CD14-positive monocyte (primary cell): ENCODE data around the gene PIM3. TPM values are rescaled to one million over a fixed set of nuclear protein-coding genes. Genes with fewer than 3 reads are reported as not detected.

Experiments
- DNase-seq, 3 donors: peaks; one replicate each; pipeline ENCODE4 v3.0.0-alpha.2; 2011 to 2022
- H2AFZ ChIP-seq: 2 replicates; pipeline ENCODE4 v1.6.0; 2012; ENCODE audit warnings: mild to moderate bottlenecking, low read depth, low read length, inconsistent platforms; ENCODE audit not compliant: insufficient read depth, poor library complexity, severe bottlenecking
- H3K27ac ChIP-seq, 2 donors: 1 replicate in 1 of 2; 2 replicates in 1 of 2; pipeline ENCODE4 v1.5.1; 2012 to 2013; ENCODE audit warnings: low read length in 2 of 2, control low read depth in 1 of 2, inconsistent platforms in 1 of 2, low read depth in 1 of 2, mild to moderate bottlenecking in 1 of 2
- H3K27me3 ChIP-seq, 2 donors: one replicate each; pipeline versions ENCODE4 v1.6.0 to v1.6.1; 2011 to 2013; ENCODE audit warnings: low read length in 2 of 2; ENCODE audit not compliant: control insufficient read depth in 2 of 2, insufficient read depth in 2 of 2
- H3K36me3 ChIP-seq, 2 donors: replicated peaks in 1 of 2; 1 replicate in 1 of 2; 2 replicates in 1 of 2; pipeline versions ENCODE4 v1.5.1 to v1.6.1; 2012 to 2013; ENCODE audit warnings: low read length in 2 of 2, control low read depth in 1 of 2, inconsistent platforms in 1 of 2, mild to moderate bottlenecking in 1 of 2; ENCODE audit not compliant: insufficient read depth in 2 of 2, control insufficient read depth in 1 of 2
- H3K4me1 ChIP-seq, 2 donors: 1 replicate in 1 of 2; 2 replicates in 1 of 2; pipeline versions ENCODE4 v1.5.1 to v1.6.1; 2012 to 2013; ENCODE audit warnings: low read length in 2 of 2, control low read depth in 1 of 2, inconsistent platforms in 1 of 2, mild to moderate bottlenecking in 1 of 2, moderate library complexity in 1 of 2; ENCODE audit not compliant: insufficient read depth in 2 of 2, control insufficient read depth in 1 of 2
- H3K4me2 ChIP-seq: replicated peaks from 2 replicates; pipeline ENCODE3; 2012; ENCODE audit warnings: low read length, moderate library complexity, mild to moderate bottlenecking; ENCODE audit not compliant: poor library complexity, severe bottlenecking; ENCODE audit errors: extremely low read depth
- H3K4me3 ChIP-seq, 3 experiments: fragments of 200-600 bp in 1 of 3; sonication (generic) in 1 of 3; replicated peaks in 1 of 3; 1 replicate in 2 of 3; 2 replicates in 1 of 3; pipeline ENCODE4 v1.5.1; 2011 to 2013; ENCODE audit warnings: low read length in 3 of 3, mild to moderate bottlenecking in 3 of 3, control low read depth in 2 of 3, low read depth in 2 of 3, inconsistent platforms in 1 of 3, moderate library complexity in 1 of 3
- H3K79me2 ChIP-seq: 2 replicates; pipeline ENCODE4 v1.6.0; 2012; ENCODE audit warnings: mild to moderate bottlenecking, control low read depth, inconsistent platforms, low read length, moderate library complexity; ENCODE audit not compliant: insufficient read depth
- H3K9ac ChIP-seq: 2 replicates; pipeline ENCODE4 v1.6.0; 2017; ENCODE audit warnings: low read length, mild to moderate bottlenecking; ENCODE audit not compliant: insufficient read depth, poor library complexity, severe bottlenecking
- H3K9me3 ChIP-seq, 2 donors: replicated peaks in 1 of 2; 1 replicate in 1 of 2; 2 replicates in 1 of 2; pipeline versions ENCODE4 v1.5.1 to v1.6.1; 2012 to 2013; ENCODE audit warnings: low read length in 2 of 2, control low read depth in 1 of 2; ENCODE audit not compliant: control insufficient read depth in 1 of 2, insufficient read depth in 1 of 2
- H4K20me1 ChIP-seq: 2 replicates; pipeline ENCODE4 v1.6.0; 2012; ENCODE audit warnings: mild to moderate bottlenecking, low read length, control low read depth, moderate library complexity; ENCODE audit not compliant: insufficient read depth
- H3K27ac Mint-ChIP-seq, 7 donors: one replicate each; pipeline ENCODE4 v1.8.0; 2020; ENCODE audit warnings: mild to moderate bottlenecking in 7 of 7, mixed read lengths in 7 of 7, moderate library complexity in 6 of 7, inconsistent platforms in 2 of 7
- H3K27me3 Mint-ChIP-seq, 3 donors: one replicate each; pipeline ENCODE4 v1.8.0; 2021 to 2022; ENCODE audit warnings: low read depth in 3 of 3, mild to moderate bottlenecking in 3 of 3, mixed read lengths in 3 of 3, moderate library complexity in 3 of 3, inconsistent platforms in 1 of 3
- H3K36me3 Mint-ChIP-seq, 2 donors: one replicate each; pipeline ENCODE4 v1.8.0; 2020; ENCODE audit warnings: mixed read lengths in 2 of 2, inconsistent platforms in 1 of 2, mild to moderate bottlenecking in 1 of 2
- H3K4me1 Mint-ChIP-seq: one replicate; pipeline ENCODE4 v1.8.0; 2020; ENCODE audit warnings: mild to moderate bottlenecking, mixed read lengths
- H3K4me3 Mint-ChIP-seq, 2 donors: one replicate each; pipeline ENCODE4 v1.8.0; 2020; ENCODE audit warnings: mild to moderate bottlenecking in 2 of 2, mixed read lengths in 2 of 2, moderate library complexity in 1 of 2
- H3K9me3 Mint-ChIP-seq, 7 donors: one replicate each; pipeline ENCODE4 v1.8.0; 2020 to 2022; ENCODE audit warnings: mixed read lengths in 7 of 7, mild to moderate bottlenecking in 6 of 7, moderate library complexity in 6 of 7, inconsistent platforms in 2 of 7
- WGBS: methylation state at CpG from one replicate; pipeline ENCODE4 v1.1.5; 2013; ENCODE audit warnings: missing lambda C conversion rate; ENCODE audit not compliant: insufficient coverage; 5-methylcytosine and 5-hydroxymethylcytosine counted together
- intact Hi-C, 2 donors: fragments of 100-400 bp; cut with micrococcal nuclease; formaldehyde crosslinking; loops; one replicate each; pipeline versions ENCODE4 v1.15.0 to v1.15.1; 2023
- polyA plus RNA-seq, 3 donors: library from polyadenylated mRNA; depleted of rRNA in 1 of 3; unstranded in 2 of 3; stranded (reverse) in 1 of 3; fragments of 300-500 nt in 2 of 3; fragments of >200 nt in 1 of 3; fragmentation: Illumina TruSeq in 2 of 3; gene quantifications; 1 replicate in 2 of 3; 2 replicates in 1 of 3; pipeline ENCODE4 v1.2.3, GENCODE V29; 2012 to 2021
- TF ChIP-seq, protein P1 (sequence below): fragments of 200-600 bp; IDR thresholded peaks from one replicate; pipeline ENCODE4 v1.8.0; 2022; ENCODE audit warnings: antibody characterized with exemption, mild to moderate bottlenecking

PIM3 gene
- polyA plus RNA-seq, 3 donors: 38.8 to 135 (median 40.4) TPM

GRCh38 chr22:49946612-49947295, 13.8 kb upstream of the PIM3 start:
- WGBS: 98% methylated on average over 17 of the region's 17 CpGs
- H3K4me3 ChIP-seq: no peak overlapping the region
- intact Hi-C loops: no loop called here
- H3K36me3 ChIP-seq: no peaks in the 10 kb centered on the region
- TF ChIP-seq, protein P1, sequence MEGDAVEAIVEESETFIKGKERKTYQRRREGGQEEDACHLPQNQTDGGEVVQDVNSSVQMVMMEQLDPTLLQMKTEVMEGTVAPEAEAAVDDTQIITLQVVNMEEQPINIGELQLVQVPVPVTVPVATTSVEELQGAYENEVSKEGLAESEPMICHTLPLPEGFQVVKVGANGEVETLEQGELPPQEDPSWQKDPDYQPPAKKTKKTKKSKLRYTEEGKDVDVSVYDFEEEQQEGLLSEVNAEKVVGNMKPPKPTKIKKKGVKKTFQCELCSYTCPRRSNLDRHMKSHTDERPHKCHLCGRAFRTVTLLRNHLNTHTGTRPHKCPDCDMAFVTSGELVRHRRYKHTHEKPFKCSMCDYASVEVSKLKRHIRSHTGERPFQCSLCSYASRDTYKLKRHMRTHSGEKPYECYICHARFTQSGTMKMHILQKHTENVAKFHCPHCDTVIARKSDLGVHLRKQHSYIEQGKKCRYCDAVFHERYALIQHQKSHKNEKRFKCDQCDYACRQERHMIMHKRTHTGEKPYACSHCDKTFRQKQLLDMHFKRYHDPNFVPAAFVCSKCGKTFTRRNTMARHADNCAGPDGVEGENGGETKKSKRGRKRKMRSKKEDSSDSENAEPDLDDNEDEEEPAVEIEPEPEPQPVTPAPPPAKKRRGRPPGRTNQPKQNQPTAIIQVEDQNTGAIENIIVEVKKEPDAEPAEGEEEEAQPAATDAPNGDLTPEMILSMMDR: no peak
- H3K27ac Mint-ChIP-seq: peak overlapping the region in 3 of 7 donors; percentile 35 to 94 (median 85)
- H2AFZ ChIP-seq: no peak overlapping the region
- no peak for DNase-seq
- H3K4me3 Mint-ChIP-seq: no peak overlapping the region
- peaks cover 8% of the 10 kb centered on the region for H3K4me1 Mint-ChIP-seq
- H3K27ac ChIP-seq: no peak overlapping the region
- H3K79me2 ChIP-seq: no peaks in the 10 kb centered on the region
- H3K9ac ChIP-seq: no peak overlapping the region
- peaks cover 19 to 28% of the 10 kb centered on the region in 2 donors for H3K4me1 ChIP-seq
- no peaks in the 10 kb centered on the region for H4K20me1 ChIP-seq
- H3K27me3 ChIP-seq: no peaks in the 10 kb centered on the region
- peaks cover 0 to 10% (median 4%) of the 10 kb centered on the region in 7 donors for H3K9me3 Mint-ChIP-seq
- H3K9me3 ChIP-seq: peaks cover 0 to 5% of the 10 kb centered on the region in 2 donors
- peaks cover 0 to under 1% (median 0%) of the 10 kb centered on the region in 3 donors for H3K27me3 Mint-ChIP-seq
- H3K36me3 Mint-ChIP-seq: peaks cover 0 to 4% of the 10 kb centered on the region in 2 donors
- no peak overlapping the region for H3K4me2 ChIP-seq

DNA sequence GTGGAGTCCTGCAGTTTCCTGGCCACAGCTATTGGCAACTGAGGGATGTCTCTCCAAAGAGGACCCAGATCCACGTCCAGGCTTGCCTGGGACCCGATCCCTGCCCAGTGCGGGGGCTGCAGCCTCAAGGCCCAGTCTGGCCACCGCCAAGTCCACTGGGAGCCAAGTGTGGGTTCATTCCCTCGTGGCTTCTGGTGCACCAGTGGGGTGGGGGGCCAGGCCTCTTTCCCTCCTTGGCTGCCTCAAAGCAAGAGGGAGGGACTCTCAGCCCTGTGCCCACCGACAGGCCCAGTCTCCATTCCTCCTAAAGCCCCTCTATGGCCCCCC, 13.3 kb upstream of the PIM3 start:
- Mint-ChIP-seq H3K4me3 (no peak overlapping the region), H3K27me3 (peaks cover 0 to 3% (median 0%) of the 10 kb centered on the region in 3 donors), H3K9me3 (peaks cover 0 to 10% (median 4%) of the 10 kb centered on the region in 7 donors), H3K27ac (peak overlapping the region in 1 of 7 donors; percentile 18), H3K4me1 (peaks cover 8% of the 10 kb centered on the region), H3K36me3 (peaks cover 0 to 4% of the 10 kb centered on the region in 2 donors)
- intact Hi-C loops: no loop called here
- Histone ChIP-seq H3K27me3 (no peaks in the 10 kb centered on the region), H3K4me3 (no peak overlapping the region), H3K27ac (no peak overlapping the region), H3K4me2 (no peak overlapping the region), H3K9ac (no peak overlapping the region), H4K20me1 (no peaks in the 10 kb centered on the region), H2AFZ (no peak overlapping the region), H3K4me1 (peaks cover 19 to 31% of the 10 kb centered on the region in 2 donors), H3K79me2 (no peaks in the 10 kb centered on the region), H3K36me3 (no peaks in the 10 kb centered on the region), H3K9me3 (peaks cover 0 to 5% of the 10 kb centered on the region in 2 donors)
- TF ChIP-seq, protein P1: no peak
- 95% methylated on average over 5 of the region's 6 CpGs for WGBS
- no peak for DNase-seq
